SW480 (cell line): ENCODE measurements around the gene SOST.
A peak's percentile ranks its signal among the peaks of the same experiment; 100 is the strongest.

ENCODE experiments used
- DNase-seq: peaks from one replicate; pipeline ENCODE4 v3.0.0-alpha.2; 2016; ENCODE audit warnings: low spot score

SOST gene

DNA sequence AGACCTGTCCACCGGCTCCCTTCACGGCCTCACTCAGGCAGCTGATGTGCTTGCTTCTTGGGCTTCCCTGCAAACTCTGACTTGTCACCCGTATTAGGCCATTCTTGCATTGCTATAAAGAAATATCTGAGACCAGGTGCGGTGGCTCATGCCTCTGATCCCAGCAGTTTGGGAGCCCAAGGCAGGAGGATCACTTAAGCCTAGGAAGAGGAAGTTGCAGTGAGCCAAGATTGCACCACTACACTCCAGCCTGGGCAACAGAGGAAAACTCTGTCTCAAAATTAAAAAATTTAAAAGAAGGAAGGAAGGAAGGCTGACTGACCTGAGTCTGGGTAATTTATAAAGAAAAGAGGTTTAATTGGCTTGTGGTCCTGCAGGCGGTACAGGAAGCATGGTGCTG lies 17.0 kb downstream of the SOST start:
- DNase-seq = no peak

DNA sequence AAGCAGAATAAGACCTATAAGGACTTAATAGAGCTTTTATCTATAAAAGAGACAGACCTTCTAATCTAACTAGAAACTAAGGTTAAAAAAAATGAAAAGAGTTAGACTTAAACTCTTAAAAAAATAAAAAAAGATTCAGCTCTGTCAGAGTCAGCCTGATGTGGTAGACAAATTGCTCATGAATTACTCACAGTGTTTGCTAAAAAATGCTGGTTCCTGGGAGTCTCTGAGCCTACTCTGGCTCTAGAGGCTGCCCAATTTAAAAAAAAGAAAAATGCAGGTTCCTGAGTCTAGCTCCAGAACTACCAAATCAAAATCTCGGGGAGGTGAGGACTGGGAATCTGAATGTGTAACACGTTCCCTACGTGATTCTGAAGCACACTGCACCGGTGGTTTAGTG lies 18.1 kb downstream of the SOST start:
- DNase-seq = no peak

DNA sequence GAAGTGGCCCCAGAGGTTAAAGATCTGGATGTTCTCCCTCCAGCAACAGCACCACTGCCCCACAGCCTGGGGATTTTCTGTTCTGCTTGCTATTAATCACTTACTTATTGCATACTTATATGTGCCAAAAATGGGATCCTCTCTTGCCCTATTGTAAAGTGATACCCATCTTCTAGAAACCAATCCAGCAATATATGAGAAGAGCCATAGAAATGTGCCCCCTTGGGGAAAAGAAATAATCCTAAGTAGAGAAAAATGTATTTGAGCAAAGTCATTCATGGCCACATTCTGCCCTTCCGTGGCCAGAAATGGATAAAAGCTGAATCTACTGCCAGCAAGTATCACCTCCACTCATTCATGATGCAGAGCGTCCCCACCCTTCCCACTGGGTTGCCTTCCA lies 20.9 kb downstream of the SOST start:
- no peak for DNase-seq

DNA sequence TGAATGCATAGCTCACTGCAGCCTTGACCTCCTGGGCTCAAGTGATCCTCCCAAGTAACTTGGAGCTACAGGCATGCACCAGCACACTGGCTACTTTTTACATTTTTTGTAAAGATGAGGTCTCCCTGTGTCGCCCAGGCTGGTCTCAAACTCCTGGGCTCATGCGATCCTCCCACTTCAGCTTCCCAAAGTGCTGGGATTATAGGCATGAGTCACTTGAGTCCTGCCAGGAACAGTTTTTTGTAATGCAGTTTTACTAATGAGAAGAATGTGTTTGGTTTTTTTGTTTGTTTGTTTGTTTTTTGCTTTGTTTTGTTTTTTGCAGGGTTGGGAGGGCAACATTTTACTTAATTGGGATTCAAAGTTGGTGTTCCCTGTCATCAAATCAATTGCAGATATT lies 22.2 kb downstream of the SOST start:
- DNase-seq = no peak

DNA sequence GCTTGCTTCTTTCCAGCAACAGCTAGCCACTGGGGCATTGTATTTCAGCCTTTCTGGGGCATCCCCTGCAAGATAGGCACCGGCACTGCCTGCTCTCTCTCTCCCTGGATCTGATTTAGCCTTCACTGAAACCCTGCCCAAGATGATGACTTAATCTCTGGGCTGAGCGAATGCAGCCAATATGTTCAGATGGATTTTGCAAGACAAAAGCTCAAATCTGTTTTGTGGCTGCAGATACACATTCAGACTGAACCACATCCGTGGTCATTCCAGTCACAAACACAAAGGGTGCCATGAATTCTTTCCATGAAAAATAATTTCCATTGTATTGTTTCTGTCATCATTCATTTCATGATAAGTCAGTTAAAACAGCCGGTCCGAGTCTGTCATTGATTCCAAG lies 24.2 kb downstream of the SOST start:
- no peak for DNase-seq

DNA sequence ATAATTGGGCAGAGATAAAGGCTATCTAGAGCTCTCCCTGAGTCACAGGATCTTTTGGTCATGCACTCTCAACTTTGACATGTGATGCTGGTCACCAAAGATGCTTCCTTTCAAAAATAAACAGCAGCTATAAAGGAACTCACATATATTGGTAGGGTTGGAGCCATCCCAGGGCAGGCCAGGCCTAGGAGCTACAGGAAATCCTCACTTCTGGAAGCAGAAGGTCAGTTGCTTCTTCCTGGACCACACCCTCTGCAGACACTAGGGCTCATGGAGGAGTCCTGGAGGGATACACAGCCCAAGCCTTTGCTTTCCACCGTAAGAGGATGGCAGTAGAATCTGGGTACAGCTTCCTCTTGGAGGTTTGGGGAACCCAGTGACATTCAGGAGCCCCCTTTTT lies 24.6 kb downstream of the SOST start:
- no peak for DNase-seq

DNA sequence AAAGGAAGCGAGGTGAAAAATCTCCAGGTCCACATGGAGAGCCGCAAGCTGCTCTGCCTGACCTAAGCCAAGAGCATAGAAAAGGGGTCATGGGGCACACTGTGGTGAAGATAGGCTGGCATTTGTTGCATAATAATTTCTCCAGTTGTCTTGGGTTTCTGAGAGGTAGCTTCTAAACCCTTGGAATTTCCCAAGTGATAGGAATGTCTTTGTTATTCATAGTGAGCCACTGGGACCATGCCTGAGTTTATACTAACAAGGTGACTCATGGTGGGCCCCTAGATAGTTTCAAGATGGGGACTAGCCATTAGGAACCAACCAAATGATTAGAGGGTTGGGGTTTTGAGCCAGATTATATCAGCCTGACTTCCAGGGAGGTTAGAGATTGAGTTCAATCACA lies 25.6 kb downstream of the SOST start:
- peak; percentile 44 for DNase-seq

DNA sequence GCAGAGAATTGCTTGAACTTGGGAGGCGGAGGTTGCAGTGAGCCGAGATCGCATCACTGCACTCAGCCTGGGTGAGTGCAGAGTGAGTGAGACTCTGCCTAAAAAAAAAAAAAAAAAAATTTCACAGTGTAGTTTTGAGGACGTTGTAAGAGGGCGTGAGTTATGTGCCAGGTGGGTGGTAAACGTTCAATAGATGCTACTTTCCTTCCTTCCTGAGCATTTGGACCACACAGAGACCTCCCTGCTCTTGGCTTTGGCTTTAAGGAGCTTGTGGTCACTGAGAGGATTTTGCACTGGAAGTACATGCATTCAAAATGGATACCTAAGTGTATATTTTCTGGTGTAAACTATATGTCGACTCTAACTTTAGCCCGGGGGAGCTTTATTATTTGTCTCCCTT lies 30.5 kb downstream of the SOST start:
- DNase-seq = no peak

DNA sequence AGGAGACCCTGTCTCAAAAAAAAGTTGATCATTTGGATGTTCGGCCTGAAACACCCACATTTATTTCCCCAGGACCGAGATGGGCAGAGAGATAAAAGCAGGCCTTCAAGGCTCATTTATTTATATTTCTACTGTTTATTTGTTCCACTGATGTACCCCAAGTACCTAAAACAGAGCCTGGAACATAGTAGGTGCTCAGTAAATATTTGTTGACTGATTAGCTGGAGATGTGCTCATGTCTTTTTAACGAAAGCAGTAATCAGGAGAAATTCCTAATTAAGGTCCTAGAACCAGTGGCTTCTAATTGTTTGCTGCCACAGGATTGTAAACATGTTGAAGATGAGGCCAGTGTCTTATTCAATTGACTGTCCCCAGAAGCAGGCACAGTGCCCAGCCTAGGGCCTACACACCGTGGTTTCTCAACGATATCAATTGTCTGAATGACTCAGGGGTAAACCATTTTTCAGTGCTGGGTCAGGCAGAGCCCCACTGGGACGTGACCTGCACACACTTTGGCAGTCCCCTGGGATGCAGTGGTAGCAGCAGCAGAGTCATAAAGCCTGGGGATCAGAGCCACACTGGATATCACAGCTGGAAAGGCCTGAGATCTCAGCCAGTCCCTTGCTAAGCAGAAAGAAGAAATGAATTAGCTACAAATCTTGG lies 34.8 kb downstream of the SOST start:
- peak; percentile 83 for DNase-seq

DNA sequence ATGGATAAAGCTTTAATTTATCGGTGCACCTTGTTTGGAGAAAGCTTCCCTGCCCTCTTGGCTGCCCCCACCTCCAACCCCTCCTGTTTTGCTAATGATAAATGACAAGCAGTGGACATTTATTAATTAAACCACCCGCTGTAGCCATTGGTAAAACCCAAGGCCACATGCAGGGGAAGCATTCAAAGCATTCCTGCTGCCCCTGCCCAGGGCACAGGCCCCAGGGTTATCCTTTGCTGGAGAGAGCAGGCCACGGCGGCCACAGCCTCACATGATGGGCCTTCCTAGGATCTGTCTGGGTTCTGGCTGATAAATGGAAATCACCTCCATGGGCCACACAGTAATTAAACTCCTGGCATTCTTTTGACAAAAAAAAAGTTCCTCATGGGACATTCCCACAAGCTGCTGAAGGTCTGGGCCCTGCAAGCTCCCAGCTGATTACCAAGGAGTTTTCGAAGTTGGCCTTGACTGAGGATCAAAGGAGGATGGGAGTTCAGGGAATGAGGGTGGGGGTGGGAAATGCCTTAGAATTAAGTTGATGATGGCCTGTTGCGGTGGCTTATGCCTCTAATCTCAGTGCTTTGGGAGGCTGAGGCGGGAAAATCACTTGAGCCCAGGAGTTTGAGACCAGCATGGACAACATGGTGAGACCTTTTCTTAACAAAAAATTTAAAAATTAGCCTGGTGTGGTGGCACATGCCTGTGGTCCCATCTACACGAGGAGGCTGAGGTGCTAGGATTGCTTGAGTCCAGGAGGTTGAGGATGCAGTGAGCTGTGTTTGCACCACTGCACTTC lies 35.5 kb downstream of the SOST start:
- no peak for DNase-seq

DNA sequence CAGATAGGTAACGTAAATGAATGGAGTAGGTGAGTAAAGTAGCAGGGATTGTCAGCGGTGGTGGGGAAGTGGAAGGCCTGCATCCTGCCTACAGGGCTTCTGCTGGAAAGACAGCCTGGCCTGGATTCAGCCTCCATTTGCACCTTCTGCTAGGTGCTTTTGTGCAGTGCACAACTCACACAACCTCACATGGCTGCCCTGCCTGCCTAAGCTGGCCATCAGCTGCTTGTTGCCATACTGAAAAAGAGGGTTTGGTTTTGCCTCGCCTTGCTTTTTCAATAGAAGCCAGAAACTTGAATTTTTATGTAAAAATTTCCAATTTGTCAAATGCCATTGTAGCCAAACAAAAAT lies 36.3 kb downstream of the SOST start:
- DNase-seq = no peak

DNA sequence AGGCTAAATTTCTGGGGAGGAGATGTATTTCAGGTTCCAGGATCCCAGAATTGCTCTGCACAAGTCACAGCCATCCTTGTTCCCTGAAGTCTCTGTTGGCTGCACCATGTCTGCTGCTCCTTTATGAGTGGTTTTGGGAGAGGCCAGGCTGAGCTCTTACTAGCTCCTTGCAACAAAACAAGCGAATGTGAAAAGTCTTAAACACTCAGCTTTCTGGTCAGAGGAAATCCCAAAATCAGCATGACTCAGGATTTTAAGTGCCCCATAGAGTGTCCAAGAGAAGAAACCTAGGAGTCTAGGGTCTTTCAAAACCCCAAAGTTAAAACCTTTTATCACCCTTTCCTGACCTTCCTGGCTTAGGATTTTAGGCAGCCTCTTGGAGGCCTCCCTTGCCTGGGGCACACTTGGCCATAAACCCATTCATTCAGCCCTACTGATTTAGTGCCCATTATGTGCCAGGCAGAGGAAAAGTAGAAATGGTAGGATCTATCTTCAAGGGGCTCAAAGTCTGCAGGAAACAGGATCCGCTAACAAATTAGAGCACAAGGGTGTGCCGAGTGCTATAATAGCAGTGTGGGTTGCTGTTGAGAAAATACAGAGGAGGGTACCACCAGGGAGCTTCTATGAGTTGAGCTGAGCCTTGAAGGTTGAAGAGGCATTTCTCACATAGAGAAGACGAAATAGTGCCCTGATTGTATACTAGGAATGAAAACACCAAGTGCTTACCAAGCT lies 36.9 kb downstream of the SOST start:
- DNase-seq = no peak

DNA sequence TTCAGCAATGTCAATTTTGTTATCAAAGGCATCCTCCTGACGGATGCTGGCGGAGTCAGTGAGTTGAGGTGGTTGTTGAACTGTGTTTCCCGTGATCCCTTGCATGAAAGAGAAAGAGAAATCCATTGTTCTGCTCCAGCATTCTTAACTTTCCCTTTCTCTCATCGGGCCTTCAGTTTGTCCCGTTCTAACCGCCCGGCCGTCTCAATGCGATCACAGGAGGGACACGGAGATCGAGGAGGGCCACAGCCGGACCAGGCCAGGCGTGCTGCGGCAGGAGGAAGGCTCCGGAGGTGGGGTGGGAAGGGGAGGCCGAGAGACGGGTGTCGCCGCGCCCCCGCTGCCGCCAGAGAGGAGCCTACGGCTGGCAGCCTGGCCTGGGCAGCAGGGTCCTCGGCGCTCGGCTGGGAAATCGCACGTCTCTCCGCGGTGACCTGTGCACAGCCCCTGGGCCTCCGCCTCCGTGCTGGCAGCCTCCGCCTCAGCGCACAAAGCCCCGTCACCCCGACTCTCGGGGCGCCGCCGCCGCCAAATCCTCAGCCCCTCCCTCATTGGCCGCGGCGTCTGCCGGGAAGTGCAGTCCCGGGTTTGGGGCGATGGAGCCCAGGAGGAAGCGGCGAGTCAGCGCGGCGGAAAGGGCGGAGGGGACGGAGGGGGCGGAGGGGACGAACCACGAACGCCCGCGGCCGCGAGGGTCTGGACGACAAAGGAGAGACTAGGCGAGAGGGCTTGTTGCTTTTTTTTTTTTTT lies 38.1 kb downstream of the SOST start:
- peak; percentile 57 for DNase-seq

DNA sequence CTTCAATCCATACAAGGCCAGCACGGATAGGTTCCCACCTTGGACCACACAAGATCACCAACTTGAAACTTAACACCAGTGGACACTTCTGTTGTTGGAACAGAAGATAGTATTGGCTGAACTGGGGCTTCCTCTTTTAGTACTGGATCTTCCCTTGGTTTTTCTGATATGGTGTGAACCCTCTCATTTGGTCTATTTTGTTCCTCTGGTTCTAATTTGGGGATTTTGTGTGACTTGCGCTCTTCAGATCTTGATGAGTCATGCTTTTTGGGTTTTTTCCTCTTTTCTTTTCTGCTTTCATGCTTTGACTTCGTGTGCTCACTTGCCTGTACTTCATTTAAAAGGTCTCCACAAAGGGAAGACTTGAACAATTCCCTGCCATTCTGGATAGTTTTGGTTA lies 39.0 kb downstream of the SOST start:
- no peak for DNase-seq

DNA sequence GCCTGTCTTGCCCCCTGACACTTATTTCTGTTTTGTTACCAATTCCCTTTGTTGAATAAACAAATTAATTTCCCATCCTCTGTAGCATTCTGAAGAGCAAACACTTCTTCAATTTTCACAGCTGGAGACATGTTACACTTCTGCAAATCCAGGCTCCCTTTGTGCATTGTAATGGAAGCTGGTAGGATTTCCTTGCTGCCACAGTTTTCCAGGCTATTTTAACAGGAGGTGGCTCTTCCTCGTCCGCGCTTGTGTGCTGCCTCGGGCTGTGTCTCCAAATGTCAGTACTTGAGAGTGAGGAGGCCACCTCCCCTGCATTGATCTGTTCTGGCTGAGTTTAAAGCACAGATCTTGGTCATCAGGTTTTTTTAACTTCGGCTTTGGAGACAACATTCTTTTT lies 40.0 kb downstream of the SOST start:
- no peak for DNase-seq

DNA sequence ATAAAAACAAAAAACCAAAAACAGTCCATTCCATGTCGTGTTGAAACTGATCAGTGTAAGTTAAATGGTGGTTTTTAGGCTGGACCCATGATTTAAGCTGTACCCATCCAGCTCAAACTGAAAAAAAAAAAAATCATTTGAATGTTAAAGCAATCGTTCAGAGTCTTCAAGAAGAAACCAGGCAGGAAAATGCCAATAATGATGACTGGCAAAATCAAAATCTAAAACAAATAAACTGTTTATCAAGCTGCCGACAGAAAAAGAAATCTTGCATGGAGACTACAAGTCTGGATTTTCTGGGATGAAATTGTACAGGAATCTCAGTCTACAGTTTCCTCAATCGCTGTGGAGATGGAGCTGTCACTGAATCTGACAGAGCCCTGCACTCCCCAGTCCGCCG lies 40.7 kb downstream of the SOST start:
- no peak for DNase-seq

DNA sequence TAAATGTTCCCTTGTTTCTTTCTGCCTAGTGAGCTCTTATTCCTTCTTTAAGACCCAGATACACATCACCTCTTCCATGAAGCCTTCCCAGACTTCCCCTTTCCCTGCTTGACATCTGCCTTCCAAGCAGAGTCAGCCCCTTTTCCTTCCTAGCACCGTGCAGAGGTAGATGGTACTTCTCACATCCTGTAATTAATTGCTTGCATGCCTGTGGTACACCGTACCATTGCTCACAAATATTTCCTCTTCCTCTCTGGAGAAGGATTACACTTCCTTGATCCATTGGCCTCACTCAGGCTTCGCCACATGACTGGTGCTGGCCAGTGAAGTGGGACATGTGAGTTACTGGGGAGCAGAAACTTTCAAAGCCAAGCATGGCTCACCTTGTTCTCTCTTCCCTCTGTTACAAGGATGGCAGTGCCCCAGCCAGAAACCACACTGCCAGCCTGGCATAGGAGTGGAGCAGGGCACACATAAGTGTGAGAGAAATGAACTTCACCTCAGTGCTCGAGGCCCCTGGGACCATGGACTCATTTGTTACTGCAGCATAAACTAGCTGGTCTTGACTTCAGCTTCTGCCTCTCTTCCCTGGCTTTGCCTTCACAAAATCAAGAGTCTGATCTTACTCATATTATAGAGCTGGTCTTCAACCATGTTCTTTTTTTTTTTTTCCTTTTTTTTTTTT lies 44.0 kb downstream of the SOST start:
- DNase-seq = peak; percentile 73

DNA sequence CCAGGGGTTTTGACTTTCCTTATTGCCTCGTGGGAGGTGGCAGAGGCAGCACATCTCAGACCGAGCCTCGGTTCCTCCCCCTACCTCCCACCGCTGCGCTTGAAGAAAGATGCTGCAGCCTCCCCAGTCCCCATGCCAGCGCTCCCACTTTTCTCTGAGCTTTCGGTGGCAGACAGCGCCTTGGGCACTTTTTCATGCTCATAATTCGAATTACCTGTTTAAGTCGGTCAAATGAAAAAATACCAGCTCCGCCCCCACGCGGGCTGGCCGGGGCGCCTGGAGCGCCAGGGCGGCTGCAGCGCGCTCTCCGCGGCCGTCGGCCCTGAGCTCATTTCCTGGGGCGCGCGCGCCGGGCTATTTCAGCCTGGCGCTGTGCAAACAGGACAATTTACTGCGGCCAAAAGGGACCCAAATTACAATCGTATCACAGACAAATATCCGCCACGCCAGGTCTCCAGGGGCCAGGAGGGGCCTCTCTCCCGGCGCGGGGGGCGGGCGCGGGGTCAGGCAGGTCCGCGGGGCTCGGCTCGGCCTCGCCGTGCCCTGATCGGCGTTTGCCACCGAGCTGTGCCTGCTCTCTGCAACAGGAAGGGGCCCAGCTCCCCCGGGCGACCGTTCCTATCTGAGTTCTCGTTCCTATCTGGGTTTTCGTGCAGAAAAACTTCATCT lies 45.0 kb downstream of the SOST start:
- DNase-seq = no peak

DNA sequence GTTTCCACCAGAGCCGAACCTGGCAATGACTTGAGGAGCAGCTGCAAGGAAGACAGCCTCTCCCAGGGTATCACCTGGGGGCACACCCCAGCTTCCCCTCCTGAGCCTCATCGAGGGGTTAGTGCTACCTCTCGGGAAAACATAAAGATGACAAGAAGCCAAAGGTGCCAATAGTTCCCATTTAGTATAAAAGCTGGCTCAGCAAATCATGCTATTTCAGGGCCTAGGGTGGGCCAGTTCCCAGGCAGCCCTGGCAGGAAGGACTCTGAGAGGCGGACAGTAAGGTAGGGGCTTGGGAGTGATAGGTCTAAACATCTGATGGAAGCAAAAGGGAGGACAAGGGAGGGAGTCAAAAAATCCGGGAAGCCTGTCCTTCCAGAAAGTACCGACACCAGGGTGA lies 46.2 kb downstream of the SOST start:
- DNase-seq = no peak

DNA sequence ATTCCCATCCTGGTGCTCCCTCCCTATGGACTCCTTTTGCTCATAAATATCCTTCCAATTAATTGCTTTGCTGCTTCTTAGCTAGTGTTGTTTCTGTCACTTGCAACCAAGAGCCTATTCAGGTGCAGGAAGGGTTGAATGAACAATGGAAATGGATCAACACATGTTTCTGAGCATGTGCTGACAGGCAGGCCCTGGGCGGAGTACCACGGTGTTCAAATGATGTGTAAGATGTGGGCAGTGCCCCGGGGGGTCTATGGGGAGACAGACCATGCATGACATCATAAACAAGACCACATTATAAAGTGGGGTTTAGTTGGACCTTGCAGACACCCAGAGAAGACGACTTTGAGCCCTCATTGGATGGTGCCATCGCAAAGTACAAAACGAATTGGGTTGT lies 48.5 kb downstream of the SOST start:
- no peak for DNase-seq

DNA sequence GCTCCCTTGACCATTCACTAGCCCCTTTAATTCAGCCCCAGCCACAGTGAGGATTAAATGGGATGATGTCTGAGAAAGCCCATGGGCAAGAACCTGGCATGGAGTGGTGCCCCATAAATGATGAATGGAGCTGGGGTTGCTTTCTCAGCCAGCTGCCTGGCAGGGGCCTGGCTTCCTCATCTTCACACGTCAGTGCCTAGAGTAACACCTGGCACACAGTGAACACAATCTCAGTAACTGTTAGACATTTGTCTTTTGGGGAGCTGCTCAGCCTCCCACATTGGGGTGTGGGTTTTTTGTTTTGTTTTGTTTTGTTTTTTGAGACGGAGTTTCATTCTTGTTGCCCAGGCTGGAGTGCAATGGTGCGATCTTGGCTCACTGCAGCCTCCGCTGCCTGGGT lies 49.4 kb downstream of the SOST start:
- no peak for DNase-seq

DNA sequence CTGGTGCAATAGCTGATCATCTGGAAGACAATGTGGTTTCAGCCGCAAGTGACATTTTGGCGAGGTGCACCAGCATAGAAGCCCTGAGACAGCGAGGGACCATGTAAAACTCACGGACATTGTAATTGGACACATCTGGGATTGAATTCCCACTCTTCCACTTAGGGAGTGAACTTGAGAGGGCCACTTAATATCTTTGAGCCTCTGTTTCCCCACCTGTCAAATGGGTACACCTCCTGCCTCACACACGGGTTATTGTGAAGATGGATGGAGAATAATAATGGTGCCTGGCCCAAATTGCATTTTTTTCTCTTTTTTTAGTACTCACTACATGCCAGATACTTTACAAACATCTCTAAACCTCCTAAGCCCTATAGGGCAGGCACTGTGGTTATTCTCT lies 51.4 kb downstream of the SOST start:
- no peak for DNase-seq
